NCI-H1417 treated with DMSO at 0.1 percent for 48 hours (cell line): ENCODE data around the gene HEG1.

ENCODE experiments used
- DNase-seq: peaks from one replicate; lab custom pipeline; 2025; lab: John Stamatoyannopoulos, UW

HEG1 gene

DNA sequence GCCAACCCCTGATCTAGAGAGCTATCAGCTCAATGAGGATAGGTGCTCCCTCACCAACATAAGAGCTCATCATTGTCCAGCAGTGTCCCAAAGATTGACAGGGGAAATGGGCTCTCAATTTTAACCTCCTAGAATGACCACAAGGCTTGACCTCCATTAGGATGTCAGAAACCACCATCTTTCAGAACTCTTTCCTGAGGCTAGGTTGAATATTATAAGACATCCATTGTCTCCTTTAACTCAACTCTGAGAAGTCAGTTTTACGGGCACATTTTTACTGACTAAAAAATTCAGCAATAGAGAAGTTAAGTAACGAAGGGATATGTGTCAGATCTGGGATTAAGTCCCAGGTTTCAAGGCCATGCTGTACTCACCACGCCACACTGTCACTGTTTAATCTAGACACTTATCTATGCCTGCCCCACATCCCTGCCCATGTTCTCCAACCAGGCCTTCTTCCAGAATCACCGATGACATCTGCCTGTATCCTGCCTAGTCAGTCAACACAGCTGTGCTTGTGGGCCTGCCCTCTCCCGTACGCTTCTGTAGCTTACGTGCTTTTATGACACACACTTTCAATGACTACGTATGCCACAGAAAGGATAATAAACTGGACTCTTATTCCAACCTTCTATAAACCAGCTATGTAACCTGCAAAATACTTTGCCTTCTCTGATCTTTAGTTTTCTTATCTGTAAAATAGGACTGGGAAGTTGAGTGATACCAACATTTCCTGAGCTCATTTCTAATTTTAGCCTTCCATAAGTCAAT, 104.1 kb downstream of the HEG1 start:
- no peak for DNase-seq

DNA sequence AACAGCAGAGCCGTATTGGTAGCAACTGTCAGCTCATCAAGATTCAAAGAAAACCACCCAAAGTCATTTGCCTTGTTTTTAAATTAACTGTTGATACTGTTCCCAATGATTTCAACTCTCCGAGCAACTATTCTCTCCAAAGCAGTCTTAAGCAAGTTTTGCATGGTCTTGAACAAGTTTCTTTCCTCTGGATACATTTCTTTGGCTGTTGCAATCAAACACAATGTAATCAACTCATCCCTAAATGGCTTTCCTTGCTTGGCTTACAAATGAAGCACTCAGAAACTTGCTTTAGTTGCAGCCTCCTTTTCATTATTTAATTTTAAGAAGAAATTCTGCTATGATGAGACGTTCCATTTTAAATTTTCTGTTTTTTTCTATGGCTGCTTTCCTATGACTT, 105.8 kb downstream of the HEG1 start:
- DNase-seq = no peak

GRCh38 chr3:124942613-124943012, 113.2 kb downstream of the HEG1 start:
- DNase-seq = no peak

DNA sequence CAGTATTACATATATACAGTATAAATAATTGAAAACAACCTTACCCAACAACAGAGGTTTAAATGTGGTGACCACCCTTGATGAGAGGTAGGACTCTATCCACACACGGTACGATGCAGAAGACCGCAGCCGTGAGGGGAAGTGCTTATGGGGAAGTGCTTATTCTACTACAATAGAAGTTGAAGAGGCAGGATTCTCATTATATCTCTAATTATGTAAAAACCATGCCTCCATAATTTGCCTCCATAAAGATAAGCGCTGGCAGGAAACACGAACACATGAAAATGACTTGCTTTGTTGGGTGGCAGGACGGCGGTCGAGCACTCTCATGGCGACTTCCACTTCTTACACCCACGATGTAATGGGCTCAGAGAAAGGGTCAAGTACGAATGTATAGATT, 114.0 kb downstream of the HEG1 start:
- no peak for DNase-seq

- no peak for DNase-seq
Observed at GRCh38 chr3:124939661-124940060, 116.1 kb downstream of the HEG1 start.

DNA sequence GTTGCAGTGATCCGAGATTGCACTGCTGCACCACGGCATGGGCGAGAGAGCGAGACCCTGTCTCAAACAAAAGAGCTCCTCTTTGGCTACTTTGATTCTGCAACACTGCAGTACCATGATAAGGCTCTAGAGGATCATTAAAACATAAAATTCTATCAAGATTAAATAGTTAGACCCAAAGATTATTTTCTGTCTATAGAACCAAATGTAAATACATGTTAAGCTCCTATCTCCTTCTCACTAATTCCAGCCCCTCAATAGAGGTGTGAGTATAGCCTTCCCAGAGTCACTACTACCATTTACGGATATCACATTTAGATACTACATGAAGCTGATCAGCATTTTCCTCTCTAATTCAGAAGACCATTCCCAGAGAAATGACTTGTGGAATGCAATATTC, 116.9 kb downstream of the HEG1 start:
- DNase-seq = no peak

DNA sequence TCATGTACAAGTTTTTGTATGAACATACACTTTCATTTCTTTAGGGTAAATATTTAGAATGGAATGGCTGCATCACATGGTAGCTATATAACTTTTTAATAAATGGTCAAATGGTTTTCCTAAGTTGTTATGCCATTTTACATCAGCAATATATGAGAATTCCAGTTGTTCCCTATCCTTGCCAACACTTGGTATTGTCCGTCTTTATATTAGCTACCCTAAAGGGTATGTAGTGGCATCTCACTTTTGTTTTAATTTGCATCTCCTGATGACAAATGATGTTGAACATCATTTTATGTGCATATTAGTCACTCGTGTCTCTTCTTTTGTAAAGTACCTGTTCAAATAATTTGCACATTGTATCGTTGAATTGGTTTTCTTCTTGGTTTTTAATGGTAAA, 118.7 kb downstream of the HEG1 start:
- DNase-seq = no peak

DNA sequence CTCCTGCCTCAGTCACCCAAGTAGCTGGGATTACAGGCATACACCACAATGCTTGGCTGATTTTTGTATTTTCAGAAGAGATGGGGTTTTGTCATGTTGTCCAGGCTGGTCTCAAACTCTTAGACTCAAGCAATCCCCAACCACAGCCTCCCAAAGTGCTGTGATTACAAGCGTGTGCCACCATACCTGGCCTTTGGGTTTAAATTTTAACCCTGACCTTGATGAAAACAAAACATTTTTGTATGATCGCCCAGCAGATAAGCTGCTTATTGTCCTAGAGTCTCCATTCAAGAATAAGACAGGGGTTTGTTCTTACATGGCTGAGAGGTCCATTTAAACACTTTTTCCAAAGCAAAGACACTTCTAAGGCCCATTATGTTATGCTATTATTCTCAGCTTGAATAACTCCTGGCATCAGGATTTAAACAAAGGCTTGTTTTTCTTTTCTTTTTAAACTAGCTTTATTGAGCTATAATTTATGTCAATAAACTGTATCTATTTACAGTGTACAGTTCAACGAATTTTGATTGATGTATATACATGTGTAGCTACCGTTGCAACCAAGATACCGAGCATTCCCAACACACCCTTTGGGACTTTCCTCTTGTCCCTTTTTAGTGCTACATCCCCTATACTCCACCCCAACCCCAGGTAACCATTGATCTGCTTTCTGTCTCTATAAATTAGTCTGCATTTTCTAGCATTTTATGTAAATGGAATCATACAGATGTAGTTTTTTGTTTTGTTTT, 119.8 kb downstream of the HEG1 start:
- no peak for DNase-seq

DNA sequence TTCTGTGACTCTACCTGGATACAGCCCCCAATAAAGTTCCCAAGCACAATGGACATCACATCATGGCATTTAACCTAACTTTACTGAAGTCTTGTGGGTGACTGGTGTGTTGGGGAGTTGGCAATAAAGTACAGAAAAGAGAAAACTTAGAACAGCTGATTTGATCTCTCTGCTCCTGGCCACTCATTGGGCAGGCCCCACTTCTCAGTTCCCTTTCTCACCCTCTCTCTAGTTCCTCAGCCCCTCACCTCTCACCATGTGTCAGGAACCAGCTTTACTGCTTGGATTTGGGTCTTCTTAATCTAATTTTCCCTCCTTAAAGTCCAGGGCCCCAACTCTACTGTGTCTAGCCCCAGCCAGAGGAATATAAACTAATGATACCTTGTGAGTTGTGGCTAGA, 120.5 kb downstream of the HEG1 start:
- no peak for DNase-seq

- no peak for DNase-seq
Observed at GRCh38 chr3:124934577-124934976, 121.2 kb downstream of the HEG1 start, which contains the start of gene MUC13. Gene MUC13, minus strand, starts transcription at chr3:124934751. Its CDS starts 39 bp downstream, at chr3:124934712.

- no peak for DNase-seq
Observed at GRCh38 chr3:124928333-124929202, 127.2 kb downstream of the HEG1 start.

GRCh38 chr3:124927574-124928045, 128.2 kb downstream of the HEG1 start:
- DNase-seq = no peak

DNA sequence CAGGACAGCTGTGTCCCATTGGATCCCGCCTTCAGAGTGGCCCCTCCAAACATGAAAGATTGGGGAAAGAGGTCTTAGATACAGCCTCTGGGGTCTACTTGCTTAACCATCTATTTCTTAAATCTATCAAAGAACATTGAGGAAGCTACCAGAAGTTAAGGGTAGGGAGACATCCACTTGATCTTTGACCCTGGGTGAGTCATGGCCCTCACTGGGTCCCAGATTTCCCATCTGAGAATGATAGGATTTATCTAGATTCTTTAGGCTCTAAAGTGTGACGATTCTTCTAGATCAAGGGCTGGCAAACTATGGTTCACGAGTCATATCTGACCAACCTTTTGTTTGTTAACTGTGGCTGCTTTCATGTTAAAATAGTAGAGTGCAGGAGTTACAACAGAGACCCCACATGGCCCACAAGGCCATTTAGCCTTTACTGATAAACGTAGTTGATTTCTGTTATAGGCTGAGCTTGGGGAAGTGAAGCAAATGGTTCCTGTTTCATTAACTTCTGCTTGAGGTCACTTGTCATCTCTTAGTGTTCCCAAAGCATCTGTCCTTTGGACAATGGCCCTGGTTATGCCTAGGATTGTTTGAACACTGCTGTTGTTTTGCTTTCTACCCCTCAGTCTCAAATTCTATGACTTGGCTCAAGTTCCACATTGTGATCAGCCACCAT, 129.2 kb downstream of the HEG1 start:
- DNase-seq = no peak

DNA sequence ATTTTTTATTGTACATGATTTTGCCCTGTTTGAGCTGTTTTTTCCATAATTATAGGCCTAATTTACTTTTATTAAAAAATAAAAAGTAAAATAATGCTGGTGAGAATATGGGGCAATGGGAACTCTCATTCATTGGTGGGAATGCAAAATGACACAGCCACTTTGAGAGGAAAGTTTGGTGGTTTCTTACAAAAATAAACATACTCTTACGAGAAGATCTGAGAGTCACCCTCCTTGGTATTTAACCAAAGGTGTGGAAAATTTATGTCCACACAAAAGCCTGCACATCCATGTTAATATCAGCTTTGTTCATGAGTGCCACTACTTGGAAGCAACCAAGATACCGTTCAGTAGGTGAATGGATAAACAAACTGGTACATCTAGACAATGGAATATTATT, 131.1 kb downstream of the HEG1 start:
- DNase-seq = no peak

- DNase-seq = no peak
Observed at GRCh38 chr3:124923833-124924232, 132.0 kb downstream of the HEG1 start.

GRCh38 chr3:124920718-124921117, 135.1 kb downstream of the HEG1 start:
- DNase-seq = no peak

DNA sequence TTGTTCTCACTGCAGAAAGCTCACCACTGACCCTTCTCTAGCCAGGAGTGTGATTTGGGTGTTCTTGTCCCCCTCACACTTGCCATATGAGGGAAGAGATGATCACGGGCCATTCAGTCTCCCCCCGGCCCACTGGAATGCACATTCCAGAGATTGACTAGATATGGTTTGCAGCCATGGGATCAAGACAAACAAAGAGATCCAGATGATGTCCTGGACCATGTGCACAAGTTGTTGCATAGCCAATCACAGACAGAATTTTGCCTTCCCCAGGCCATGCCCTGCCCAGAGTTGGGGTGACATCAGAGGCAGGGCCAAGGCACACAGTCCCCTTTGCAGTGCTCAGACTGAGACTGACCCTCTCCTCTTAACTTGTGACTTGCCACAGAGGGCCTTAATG, 136.0 kb downstream of the HEG1 start:
- DNase-seq = no peak

- no peak for DNase-seq
Observed at GRCh38 chr3:124918524-124918923, 137.3 kb downstream of the HEG1 start.

- DNase-seq = no peak
Observed at GRCh38 chr3:124916837-124917409, 138.9 kb downstream of the HEG1 start.
